Stimulated activated CD4-positive, alpha-beta T cell treated with anti-CD3 and anti-CD28 coated beads, Interleukin-15, amount 100 ng/mL, for 1 hour (primary cell): Measurements from ENCODE around the gene INO80B.
"Not testable (repeated sequence)": the region's sequence is repeated elsewhere in the genome, so short reads cannot be mapped to it uniquely, and the experiment has no call there.

Source experiments
- DNase-seq, 2 donors: peaks; one replicate each; pipeline ENCODE4 v3.0.0-alpha.2; 2020; ENCODE audit warnings: low read depth in 1 of 2, low spot score in 1 of 2

INO80B gene

DNA sequence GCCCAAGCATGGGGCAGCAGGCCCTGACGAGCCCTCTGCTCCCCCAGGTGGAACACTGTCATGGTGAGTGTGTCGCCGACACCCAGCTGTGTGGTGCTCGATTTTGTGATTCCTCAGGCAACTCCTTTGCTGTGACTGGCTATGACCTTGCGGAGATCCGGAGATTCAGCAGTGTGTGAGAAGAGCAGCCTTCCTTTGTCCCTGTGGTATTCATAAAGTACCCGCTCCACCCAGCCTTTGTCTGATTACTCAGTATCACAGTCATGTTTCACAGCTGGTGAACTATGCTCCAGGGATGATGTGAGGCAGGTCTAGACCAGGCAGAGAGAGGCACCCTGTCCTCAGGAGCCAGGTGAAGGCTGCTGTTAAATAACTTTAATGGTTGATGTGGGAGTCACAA lies 29.4 kb upstream of the INO80B start:
- DNase-seq = no peak

GRCh38 chr2:74426181-74426758 lies 28.6 kb upstream of the INO80B start:
- DNase-seq = no peak

DNA sequence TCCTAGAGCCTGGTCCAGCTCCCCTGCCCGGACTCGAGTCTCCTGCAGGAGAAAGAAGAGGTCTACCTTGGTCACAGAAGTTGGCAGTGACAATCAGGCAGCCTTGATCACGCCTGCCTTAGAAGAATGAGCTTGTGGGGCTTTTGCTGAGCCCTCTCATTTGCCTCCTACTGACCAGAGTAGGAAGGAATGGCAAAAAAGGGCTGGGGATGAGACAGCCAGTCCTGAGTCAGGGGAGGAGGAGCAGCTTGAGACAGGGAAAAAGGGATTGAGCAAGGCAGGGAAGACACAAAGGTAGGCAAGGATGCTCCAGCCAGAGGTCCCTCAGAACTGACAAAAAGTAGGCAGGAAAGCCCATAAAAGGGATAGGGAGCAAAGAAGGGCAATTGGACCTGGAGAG lies 27.3 kb upstream of the INO80B start:
- no peak for DNase-seq

DNA sequence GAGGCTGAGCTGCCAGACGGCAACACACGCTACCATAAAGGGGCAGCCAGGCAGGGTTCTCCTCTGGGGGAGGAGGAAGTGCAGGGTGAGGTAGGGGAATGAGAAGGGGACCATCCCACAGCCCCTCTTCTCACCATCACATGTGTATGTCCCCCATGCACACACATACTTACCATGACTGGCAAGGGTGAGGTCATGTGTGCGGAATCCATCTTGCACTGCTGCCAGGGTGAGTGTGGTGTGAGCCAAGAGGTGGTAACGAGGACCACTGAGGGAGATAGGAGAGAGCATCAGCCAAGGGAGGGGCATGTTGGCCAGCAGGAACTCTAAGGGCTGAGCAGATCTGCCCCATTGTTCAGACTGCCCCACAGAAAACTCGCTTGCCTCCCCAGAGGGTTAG lies 26.2 kb upstream of the INO80B start:
- no peak for DNase-seq

DNA sequence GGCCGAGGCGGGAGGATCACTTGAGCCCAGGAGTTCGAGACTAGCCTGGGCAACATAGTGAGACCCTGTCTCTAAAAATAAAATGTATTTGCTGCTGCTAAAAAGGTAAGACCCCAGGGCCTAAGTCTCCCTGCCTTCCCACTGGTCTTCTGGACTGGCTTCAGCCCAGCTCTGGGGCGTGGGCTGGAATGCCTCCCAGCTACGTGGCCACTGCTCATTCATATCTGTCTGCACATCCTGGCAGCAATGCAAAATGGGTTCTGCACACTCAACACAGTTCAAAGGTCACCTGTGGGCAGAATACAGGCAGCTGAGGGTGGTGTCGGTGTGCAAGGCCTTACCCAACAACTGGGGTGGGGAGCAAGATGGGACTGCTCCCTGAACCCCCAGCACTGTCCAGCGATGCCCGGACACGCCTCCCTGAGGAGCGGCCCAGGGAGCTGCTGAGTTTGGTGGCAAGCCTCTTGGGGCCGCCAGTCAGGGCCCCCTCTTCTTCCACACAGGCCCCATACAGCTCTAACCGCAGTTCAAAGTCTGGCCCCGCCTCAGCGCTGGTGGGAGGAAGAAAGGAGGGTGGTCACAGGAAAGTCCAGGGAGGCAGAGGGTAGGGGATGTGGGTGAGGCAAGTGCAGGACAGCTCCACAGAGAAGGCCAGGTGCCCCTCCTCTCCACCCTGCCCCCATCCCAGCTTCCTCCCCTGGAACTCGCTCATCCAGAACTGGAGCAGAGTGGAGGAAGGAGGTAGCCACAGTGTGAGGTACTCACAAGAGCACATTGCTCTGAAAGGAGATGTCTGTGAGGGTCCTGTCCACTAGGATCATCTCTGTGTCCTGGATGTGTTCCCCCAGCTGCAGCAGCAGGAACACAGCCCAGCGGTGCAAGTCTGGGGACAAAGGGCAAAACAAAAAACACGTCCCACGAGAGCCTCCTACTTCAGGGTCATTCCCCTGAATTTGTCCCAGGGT lies 25.1 kb upstream of the INO80B start:
- DNase-seq = no peak

- no peak for DNase-seq
Measured at GRCh38 chr2:74430502-74430901, 24.4 kb upstream of the INO80B start.

- DNase-seq = no peak
Measured at GRCh38 chr2:74436111-74436805, 18.6 kb upstream of the INO80B start.

DNA sequence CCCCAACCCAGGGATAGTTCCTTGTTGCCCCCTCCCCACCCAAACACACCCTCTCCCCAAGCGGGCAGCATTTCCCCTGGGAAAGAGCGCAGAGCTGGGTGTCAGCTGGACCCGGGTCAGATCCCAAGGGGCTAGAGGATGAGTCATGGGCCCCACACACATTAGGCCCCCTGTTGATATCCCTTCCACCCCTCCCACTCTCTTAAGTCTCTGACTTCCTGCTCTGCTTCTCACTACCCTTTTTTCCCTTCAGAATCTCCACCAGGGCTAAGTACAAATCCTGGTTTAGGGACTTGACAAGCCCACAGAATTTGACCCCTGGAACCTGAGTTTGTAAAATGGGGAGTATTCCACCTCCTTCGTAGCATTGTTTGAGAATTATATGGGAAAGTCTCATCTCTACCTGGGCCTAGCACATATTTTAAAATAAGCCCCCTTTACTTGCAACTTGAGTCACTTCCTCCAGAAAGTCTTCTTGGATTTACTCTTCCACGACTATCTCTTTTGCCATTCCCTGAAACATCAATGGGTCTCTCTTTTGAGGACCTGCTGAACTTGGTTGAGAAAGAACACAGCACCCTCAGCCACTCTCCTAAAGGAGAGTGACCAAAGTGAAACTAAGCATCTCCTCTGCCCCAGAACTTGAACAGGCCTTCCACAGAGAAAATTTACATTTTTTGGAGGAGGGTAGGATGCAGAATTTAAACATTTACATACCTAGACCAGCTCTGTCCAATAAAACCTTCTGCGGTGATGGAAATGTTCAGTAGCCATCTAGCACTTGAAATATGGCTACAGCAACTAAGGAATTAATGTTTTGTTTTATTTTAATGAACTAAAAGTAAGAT lies 17.8 kb upstream of the INO80B start:
- no peak for DNase-seq

GRCh38 chr2:74438248-74438647 lies 16.6 kb upstream of the INO80B start:
- DNase-seq = no peak

DNA sequence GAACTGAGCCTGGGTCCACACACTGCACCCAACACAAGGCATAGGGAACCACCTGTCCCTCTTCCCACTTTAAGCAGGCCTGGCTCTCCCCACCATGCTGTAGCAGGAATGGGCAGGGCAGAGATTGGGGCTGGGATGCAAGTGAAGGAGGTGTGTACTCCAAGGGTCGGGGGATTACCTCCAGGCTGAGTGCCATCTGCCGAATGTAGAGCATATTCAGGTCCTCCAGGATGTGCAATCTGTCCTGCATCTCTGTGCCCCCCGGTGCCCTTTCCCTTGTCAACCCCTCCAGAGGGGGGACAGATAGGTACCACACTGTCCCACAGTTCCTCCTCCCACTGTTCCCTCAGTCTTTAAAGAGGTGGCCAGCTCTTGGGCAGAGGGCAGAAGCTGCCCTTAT lies 15.5 kb upstream of the INO80B start:
- DNase-seq = no peak

GRCh38 chr2:74439803-74440377 lies 15.0 kb upstream of the INO80B start:
- DNase-seq = no peak

GRCh38 chr2:74440378-74441169 lies 14.3 kb upstream of the INO80B start:
- peak in 1 of 2 donors; percentile 39 for DNase-seq

- DNase-seq = no peak
Measured at GRCh38 chr2:74441170-74441689, 13.7 kb upstream of the INO80B start.

DNA sequence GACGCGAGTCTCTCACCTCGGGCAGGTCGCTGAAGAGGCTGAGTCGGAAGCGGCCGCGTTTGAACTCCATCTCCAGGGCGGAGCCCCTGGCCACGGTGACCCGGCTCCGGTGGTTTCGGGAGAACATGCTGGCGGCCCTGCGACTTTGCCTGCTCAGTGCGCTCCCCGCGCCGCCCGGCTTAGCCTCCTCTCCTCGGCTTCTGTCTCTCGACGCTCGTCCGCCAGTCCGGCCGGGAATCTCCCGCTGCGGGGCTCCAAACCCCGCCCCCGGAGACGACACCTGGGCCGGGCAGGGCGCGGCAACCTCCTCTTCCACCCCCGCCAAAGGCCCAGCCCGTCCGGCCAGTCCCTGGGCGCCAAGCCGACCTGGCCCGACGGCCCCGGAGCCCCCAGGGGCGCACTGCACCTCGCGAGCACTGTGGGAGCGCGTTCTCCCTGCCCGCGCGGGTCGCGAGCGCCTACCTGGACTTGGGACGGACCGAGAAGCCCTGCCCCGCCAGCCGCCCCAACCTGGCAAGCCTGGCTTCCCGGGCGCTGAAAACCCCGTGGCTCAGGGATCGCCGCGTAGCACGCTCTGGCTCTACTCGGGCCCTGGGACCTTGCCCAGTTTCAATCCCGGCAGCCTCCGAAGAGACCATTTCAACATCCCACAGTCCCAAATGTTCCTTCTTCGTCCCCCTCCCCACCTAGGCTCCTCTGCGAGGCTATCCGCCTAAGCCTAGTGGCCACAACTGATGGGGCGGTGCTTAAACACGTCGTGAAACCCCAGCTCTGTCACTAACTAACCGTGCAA lies 13.0 kb upstream of the INO80B start, which contains the start of gene RTKN:
Gene RTKN (minus strand): TSS at position 248 of the 793 bp plus-strand sequence. CDS start 121 bp downstream, at position 127.
- no peak for DNase-seq

DNA sequence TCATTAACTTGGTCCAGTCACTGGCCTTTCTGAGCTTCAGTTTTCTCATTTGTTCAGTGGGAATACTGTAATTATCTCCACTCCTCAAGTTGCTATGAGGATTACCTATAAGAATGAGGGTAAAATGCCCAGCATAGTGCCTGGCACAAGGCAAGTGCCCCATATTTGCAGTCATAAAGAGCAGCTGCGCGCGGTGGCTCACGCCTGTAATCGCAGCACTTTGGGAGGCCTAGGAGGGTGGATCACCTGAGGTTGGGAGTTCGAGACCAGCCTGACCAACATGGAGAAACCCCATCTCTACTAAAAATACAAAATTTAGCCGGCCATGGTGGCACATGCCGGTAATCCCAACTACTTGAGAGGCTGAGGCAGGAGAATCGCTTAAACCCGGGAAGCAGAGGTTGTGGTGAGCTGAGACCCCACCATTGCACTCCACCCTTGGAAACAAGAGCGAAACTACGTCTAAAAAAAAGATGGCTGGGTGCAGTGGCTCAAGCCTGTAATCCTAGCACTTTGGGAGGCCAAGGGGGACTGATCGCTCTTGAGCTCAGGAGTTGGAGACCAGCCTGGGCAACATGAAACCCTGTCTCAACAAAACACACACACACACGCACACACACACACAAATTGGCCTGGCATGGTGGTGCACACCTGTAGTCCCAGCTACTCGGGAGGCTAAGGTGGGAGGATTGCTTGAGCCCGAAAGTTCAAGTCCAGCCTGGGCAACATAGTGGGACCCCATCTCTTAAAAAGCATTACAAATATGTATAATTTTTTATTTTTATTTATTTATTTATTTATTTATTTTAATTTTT lies 12.2 kb upstream of the INO80B start:
- DNase-seq = not testable (repeated sequence)

DNA sequence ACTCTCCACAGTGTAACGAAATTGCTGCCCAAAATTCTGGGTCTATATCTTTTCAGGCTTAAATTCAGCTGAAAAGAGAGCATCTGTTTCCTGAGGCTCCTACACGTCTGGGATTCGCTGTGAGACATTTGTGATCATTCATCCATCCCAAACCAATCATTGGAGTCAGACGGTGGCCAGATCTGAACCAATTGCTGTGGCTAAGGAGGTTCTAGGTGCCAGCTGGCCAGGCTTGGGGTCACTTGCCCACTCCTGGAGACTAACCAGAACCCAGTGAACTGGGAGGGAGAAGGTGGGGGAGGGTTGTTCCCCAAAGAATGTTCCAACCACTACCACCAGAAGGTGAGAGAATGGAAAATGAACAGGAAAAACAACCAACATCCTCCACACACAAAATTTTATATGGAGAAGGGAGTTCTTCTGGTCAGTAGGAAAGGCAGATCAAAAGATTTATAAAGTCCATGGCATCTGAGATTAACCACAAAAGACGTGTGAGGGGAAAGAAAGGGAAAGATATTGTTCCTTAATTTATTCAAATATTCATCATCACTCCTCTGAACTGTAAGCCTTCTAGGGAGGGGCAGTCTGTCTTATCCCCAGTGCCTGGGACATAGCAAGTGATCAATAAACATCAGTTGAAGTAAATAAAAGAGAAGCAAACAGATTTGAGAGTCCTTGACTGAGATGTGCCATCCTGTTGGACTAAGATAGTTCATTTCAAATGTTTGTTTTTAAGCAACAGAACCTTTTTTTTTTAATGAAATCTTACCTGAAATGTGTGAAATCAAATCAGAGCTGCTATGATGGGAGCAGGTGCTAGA lies 10.2 kb upstream of the INO80B start:
- no peak for DNase-seq
